Spleen (tissue), 7 donors: ENCODE data around the gene RAVER2.

ENCODE experiments used
- POLR2A ChIP-seq, 3 donors: fragments of 450-650 bp; IDR thresholded peaks; one replicate each; pipeline ENCODE4 v1.5.1; 2017; ENCODE audit warnings: antibody characterized with exemption in 3 of 3, mild to moderate bottlenecking in 1 of 3
- TF ChIP-seq, protein P1 (sequence below), 11 experiments: fragments of 200-600 bp in 7 of 11; fragments of 450-650 bp in 4 of 11; sonication (generic) in 4 of 11; IDR thresholded peaks in 8 of 11; conservative IDR thresholded peaks in 3 of 11; 1 replicate in 7 of 11; 2 replicates in 4 of 11; pipeline versions ENCODE4 v1.4.0 to v1.8.0; 2016 to 2021; ENCODE audit warnings: antibody characterized with exemption in 11 of 11, inconsistent platforms in 4 of 11, mild to moderate bottlenecking in 1 of 11
- donor health status: DM: no; HTN: no; CAD: no; lungs with moderate emphysema.
- donor health status: DM: no; HTN: no; CAD: no.
- donor health status: DM: no; HTN: no; CAD: no.

DNA sequence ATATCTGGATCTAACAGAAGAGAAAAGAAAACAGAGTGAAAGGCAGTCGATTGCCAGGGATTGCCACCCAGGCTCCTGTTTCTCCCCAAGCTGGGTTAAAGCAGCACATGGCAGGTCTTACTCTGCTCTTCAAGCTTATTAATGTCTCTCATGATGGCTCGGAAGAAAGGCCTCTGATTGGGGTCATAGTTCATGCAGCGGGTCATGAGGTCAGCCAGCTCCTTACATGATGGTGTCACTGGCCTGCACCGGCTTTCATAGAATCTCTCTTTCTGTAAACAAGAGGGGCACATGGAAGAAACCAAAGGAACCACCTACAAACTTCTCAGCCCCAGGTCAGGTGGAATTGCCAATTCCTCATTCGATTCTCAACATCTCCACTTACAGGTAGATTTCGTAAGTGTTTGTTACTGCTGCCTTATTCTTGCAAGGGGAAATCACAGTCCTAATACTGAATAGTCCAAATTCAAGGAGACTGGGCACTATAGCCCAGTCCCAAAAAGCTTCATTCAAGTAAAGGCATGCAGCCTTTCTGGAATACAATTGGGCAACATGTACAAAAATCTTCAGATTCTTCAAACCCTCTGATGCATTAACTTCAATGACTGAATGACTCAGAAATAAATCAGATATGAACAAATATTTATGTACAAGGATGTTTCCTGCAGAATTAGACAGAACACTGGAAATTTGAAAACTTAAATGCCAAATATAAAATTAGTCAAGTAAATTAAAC is 96.6 kb downstream of the RAVER2 start:
- TF ChIP-seq, protein P1, sequence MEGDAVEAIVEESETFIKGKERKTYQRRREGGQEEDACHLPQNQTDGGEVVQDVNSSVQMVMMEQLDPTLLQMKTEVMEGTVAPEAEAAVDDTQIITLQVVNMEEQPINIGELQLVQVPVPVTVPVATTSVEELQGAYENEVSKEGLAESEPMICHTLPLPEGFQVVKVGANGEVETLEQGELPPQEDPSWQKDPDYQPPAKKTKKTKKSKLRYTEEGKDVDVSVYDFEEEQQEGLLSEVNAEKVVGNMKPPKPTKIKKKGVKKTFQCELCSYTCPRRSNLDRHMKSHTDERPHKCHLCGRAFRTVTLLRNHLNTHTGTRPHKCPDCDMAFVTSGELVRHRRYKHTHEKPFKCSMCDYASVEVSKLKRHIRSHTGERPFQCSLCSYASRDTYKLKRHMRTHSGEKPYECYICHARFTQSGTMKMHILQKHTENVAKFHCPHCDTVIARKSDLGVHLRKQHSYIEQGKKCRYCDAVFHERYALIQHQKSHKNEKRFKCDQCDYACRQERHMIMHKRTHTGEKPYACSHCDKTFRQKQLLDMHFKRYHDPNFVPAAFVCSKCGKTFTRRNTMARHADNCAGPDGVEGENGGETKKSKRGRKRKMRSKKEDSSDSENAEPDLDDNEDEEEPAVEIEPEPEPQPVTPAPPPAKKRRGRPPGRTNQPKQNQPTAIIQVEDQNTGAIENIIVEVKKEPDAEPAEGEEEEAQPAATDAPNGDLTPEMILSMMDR (IDR thresholded peaks at IDR 0.05 in 8 of 11, conservative IDR thresholded peaks at IDR 0.05 in 3 of 11): no peak
- no peak for TF ChIP-seq POLR2A (IDR thresholded peaks at IDR 0.05)
